ENCODE measurements around the gene TMEM213.

GRCh38 chr7:138781004-138781403 is 16.8 kb upstream of the TMEM213 start:
- no peak for TF ChIP-seq CHD4 (IDR thresholded peaks at IDR 0.05; ENCODE audit: borderline replicate concordance, low read length)
- no peak for TF ChIP-seq RARA (CRISPR knock-in tag; IDR thresholded peaks at IDR 0.05)
- TF ChIP-seq CTCF (CRISPR knock-in tag; IDR thresholded peaks at IDR 0.05), result no peak

All from HepG2 (cell line).